Smooth muscle cell (in vitro differentiated cells): ENCODE data around the gene CNKSR3. TPM values are rescaled to one million over a fixed set of nuclear protein-coding genes. Genes with fewer than 3 reads are reported as not detected.

ENCODE experiments used
- DNase-seq: peaks from one replicate; lab custom pipeline; 2025; ENCODE audit not compliant: unreplicated experiment; lab: John Stamatoyannopoulos, UW
- H2AFZ ChIP-seq: fragments of 200-600 bp; sonication (generic); 2 replicates; pipeline ENCODE4 v1.6.0; 2016; ENCODE audit warnings: antibody characterized with exemption, low read depth, mild to moderate bottlenecking
- H3F3A ChIP-seq: fragments of 200-600 bp; sonication (generic); 2 replicates; pipeline ENCODE4 v1.6.0; 2017; ENCODE audit warnings: antibody characterized with exemption, low read depth
- H3K27ac ChIP-seq: fragments of 200-600 bp; sonication (generic); 2 replicates; pipeline ENCODE4 v1.5.1; 2016; ENCODE audit warnings: low read depth, mild to moderate bottlenecking
- H3K27me3 ChIP-seq: fragments of 200-600 bp; sonication (generic); 2 replicates; pipeline ENCODE4 v1.6.1; 2016; ENCODE audit warnings: low read depth, mild to moderate bottlenecking
- H3K36me3 ChIP-seq: fragments of 200-600 bp; sonication (generic); 2 replicates; pipeline ENCODE4 v1.5.1; 2016; ENCODE audit warnings: low read depth
- H3K4me1 ChIP-seq: fragments of 200-600 bp; sonication (generic); 2 replicates; pipeline ENCODE4 v1.5.1; 2016; ENCODE audit warnings: low read depth
- H3K4me2 ChIP-seq: fragments of 200-600 bp; sonication (generic); 2 replicates; pipeline ENCODE4 v1.6.0; 2016; ENCODE audit warnings: mild to moderate bottlenecking
- H3K4me3 ChIP-seq: fragments of 200-600 bp; sonication (generic); 2 replicates; pipeline ENCODE4 v1.5.1; 2016; ENCODE audit warnings: mild to moderate bottlenecking
- H3K79me2 ChIP-seq: fragments of 200-600 bp; sonication (generic); 2 replicates; pipeline ENCODE4 v1.6.0; 2016; ENCODE audit warnings: low read depth, mild to moderate bottlenecking
- H3K9ac ChIP-seq: fragments of 200-600 bp; sonication (generic); 2 replicates; pipeline ENCODE4 v1.6.0; 2016; ENCODE audit warnings: low read depth
- H3K9me3 ChIP-seq: fragments of 200-600 bp; sonication (generic); replicated peaks from 2 replicates; pipeline ENCODE4 v1.5.1; 2016; ENCODE audit warnings: low read depth
- H4K20me1 ChIP-seq: fragments of 200-600 bp; sonication (generic); 2 replicates; pipeline ENCODE4 v1.6.0; 2016; ENCODE audit warnings: low read depth
- whole genome bisulfite sequencing: methylation state at CpG from one replicate; pipeline ENCODE4 v1.1.7; 2016; ENCODE audit warnings: low lambda C conversion rate; 5-methylcytosine and 5-hydroxymethylcytosine counted together
- polyA plus RNA-seq: library from polyadenylated mRNA; unstranded; fragments of >200 nt; fragmentation: Nextera tagmentation; extraction: Ambion mirVana; gene quantifications from 2 replicates; pipeline ENCODE4 v1.2.1, GENCODE V29; 2016
- total RNA-seq: library from RNA; depleted of rRNA; stranded (reverse); fragments of >200 nt; gene quantifications from 2 replicates; pipeline ENCODE4 v1.2.3, GENCODE V29; 2014
- TF ChIP-seq, protein P1 (sequence below): fragments of 200-600 bp; sonication (generic); IDR thresholded peaks from 2 replicates; pipeline ENCODE4 v1.5.1; 2017; ENCODE audit warnings: borderline replicate concordance, mild to moderate bottlenecking, antibody characterized with exemption; ENCODE audit not compliant: insufficient read depth, poor library complexity, severe bottlenecking

The CNKSR3 gene
- total and polyA plus RNA-seq, 2 experiments from 2014 or later, result 5.0 to 5.5 TPM

DNA sequence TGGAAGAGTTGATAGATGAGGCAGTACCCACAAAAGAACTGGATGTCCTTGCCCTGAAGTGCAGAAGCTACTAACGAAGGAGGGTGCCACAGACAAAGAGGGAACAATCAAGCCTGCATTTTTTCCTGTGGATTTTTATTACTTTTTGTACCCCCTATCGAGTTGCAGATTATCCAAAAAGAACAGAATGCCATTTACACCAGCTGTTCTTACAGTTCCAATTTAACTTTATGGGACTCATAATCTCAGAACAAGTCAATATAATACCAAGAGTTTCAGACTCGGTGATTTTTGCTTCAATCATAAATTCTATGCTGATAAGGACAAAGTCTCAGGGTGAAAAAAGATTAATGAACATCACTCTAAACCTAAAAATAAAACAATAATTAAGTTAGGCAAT lies 4.0 kb upstream of the CNKSR3 start:
- H3F3A ChIP-seq, result peaks cover 5% of the 10 kb centered on the region
- H3K79me2 ChIP-seq, result no peaks in the 10 kb centered on the region
- TF ChIP-seq, protein P1, sequence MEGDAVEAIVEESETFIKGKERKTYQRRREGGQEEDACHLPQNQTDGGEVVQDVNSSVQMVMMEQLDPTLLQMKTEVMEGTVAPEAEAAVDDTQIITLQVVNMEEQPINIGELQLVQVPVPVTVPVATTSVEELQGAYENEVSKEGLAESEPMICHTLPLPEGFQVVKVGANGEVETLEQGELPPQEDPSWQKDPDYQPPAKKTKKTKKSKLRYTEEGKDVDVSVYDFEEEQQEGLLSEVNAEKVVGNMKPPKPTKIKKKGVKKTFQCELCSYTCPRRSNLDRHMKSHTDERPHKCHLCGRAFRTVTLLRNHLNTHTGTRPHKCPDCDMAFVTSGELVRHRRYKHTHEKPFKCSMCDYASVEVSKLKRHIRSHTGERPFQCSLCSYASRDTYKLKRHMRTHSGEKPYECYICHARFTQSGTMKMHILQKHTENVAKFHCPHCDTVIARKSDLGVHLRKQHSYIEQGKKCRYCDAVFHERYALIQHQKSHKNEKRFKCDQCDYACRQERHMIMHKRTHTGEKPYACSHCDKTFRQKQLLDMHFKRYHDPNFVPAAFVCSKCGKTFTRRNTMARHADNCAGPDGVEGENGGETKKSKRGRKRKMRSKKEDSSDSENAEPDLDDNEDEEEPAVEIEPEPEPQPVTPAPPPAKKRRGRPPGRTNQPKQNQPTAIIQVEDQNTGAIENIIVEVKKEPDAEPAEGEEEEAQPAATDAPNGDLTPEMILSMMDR, result no peak
- no peaks in the 10 kb centered on the region for H3K36me3 ChIP-seq
- no peak overlapping the region for H3K9ac ChIP-seq
- no peak overlapping the region for H3K27ac ChIP-seq
- DNase-seq, result no peak
- WGBS, result 78% methylated on average over 3 of the region's 3 CpGs
- H3K4me1 ChIP-seq, result peaks cover 12% of the 10 kb centered on the region
- no peaks in the 10 kb centered on the region for H3K27me3 ChIP-seq
- H4K20me1 ChIP-seq, result no peaks in the 10 kb centered on the region
- no peak overlapping the region for H3K4me3 ChIP-seq
- H3K4me2 ChIP-seq, result no peak overlapping the region
- H2AFZ ChIP-seq, result no peak overlapping the region
- H3K9me3 ChIP-seq, result no peaks in the 10 kb centered on the region

DNA sequence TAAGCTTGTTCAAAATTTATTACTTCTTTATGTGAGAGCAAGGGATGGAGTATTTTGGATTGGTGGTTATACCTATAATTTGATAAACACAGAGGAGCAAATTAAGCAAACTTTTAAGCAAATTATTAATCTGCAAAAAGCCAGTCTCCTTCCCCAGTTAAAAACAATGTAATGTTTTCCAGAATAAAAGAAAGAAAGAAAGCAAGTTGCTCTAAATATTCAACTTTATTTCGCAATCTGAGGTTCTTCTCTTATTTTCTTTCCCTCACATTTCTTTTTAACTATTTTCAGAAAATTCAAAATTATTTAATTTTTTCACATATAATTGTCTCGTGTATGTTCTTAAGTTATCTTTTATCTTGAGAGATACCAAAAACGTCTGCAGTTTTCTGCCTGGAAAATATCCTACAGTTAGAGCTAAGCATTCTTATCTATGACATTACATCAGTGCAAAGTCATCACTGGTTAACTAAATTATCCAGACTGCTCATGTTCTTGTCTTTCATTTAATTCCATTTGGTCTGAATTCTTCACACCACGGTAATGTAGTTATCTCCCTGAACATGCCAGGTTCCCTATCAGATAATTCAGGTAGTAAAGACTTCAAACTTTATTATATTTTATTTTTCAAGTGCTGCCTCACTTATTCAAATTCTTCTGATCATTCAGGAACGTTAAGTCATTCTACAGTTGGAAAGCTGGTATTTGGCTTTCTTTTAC lies 3.3 kb upstream of the CNKSR3 start:
- 29% methylated on average over 5 of the region's 5 CpGs for WGBS
- Histone ChIP-seq H3K9me3 (no peaks in the 10 kb centered on the region), H3F3A (peaks cover 5% of the 10 kb centered on the region), H3K27me3 (no peaks in the 10 kb centered on the region), H3K27ac (no peak overlapping the region), H2AFZ (no peak overlapping the region), H3K79me2 (peaks cover 7% of the 10 kb centered on the region), H3K36me3 (no peaks in the 10 kb centered on the region), H3K4me2 (peak overlapping the region; percentile 40), H3K9ac (no peak overlapping the region), H4K20me1 (no peaks in the 10 kb centered on the region), H3K4me1 (peaks cover 14% of the 10 kb centered on the region), H3K4me3 (no peak overlapping the region)
- no peak for DNase-seq
- TF ChIP-seq, protein P1, result no peak

- Histone ChIP-seq H2AFZ (no peak overlapping the region), H3K4me2 (peak overlapping the region; percentile 14)
- DNase-seq, result no peak
Observed at GRCh38 chr6:154512201-154512600, 1.7 kb upstream of the CNKSR3 start.

More at GRCh38 chr6:154512201-154512600, 1.7 kb upstream of the CNKSR3 start:
- 88% methylated on average over 1 of the region's 1 CpG for WGBS
- Histone ChIP-seq H3K9me3 (no peaks in the 10 kb centered on the region), H3K36me3 (no peaks in the 10 kb centered on the region), H3K27me3 (no peaks in the 10 kb centered on the region), H3K9ac (no peak overlapping the region), H3K79me2 (peaks cover 21% of the 10 kb centered on the region), H3K4me3 (no peak overlapping the region), H4K20me1 (peaks cover 5% of the 10 kb centered on the region), H3K4me1 (peaks cover 22% of the 10 kb centered on the region), H3F3A (peaks cover 5% of the 10 kb centered on the region), H3K27ac (no peak overlapping the region)
- TF ChIP-seq, protein P1, result no peak
